GM12878 (cell line): ENCODE measurements around the gene SVIP. TPM values are rescaled to one million over a fixed set of nuclear protein-coding genes. Genes with fewer than 3 reads are reported as not detected.

Experiments used
- polyA plus RNA-seq, 11 experiments: library from polyadenylated mRNA; depleted of rRNA in 4 of 11; unstranded in 6 of 11; stranded (reverse) in 5 of 11; fragments of >200 nt; fragmentation: Nextera tagmentation in 4 of 11; fragmentation: Illumina TruSeq in 1 of 11; extraction: Ambion mirVana in 4 of 11; extraction: Trizol in 1 of 11; gene quantifications; 1 replicate in 1 of 11; 2 replicates in 10 of 11; pipeline versions ENCODE4 v1.2.1 to v1.2.3, GENCODE V29; 2011 to 2016; ENCODE audit warnings: inconsistent platforms in 2 of 11, missing spikeins in 2 of 11, low read depth in 1 of 11
- total RNA-seq, 4 experiments: library from RNA; depleted of rRNA in 3 of 4; stranded (reverse); fragments of >200 nt in 3 of 4; fragmentation: Illumina TruSeq in 1 of 4; extraction: Trizol in 1 of 4; gene quantifications; 2 replicates each; pipeline versions ENCODE4 v1.2.1 to v1.2.3, GENCODE V29; 2013 to 2021

The SVIP gene
- total and polyA plus RNA-seq, 10 of the 15 experiments (the other 5 are each of a cell fraction or from before 2014, with no cell fraction given) = 17.8 to 78.0 (median 55.4) TPM

Other genes starting within 250 kb of the SVIP start
- gene FANCF, start 204.0 kb downstream of the SVIP start, total RNA-seq (2014; rRNA removed) = 18.4 and 18.8 TPM in 2 replicates
- 10.0 and 11.6 TPM in 2 replicates for gene FANCF, start 204.0 kb downstream of the SVIP start, total RNA-seq (2014; rRNA removed; fragmentation: Illumina TruSeq; extraction: Trizol)
- gene FANCF, start 204.0 kb downstream of the SVIP start, total RNA-seq (2021) = 13.8 and 14.5 TPM in 2 replicates
- 10.1 and 12.0 TPM in 2 replicates for gene FANCF, start 204.0 kb downstream of the SVIP start, polyA plus RNA-seq (2011; rRNA removed)
- 10.1 and 13.5 TPM in 2 replicates for gene FANCF, start 204.0 kb downstream of the SVIP start, polyA plus RNA-seq (2014; fragmentation: Illumina TruSeq; extraction: Trizol)
- 1 to 10 TPM; 1.6 to 3.4 TPM for gene FANCF, start 204.0 kb downstream of the SVIP start, polyA plus RNA-seq (2014; fragmentation: Nextera tagmentation; extraction: Ambion mirVana)
- 12.3 and 12.9 TPM in 2 replicates for gene FANCF, start 204.0 kb downstream of the SVIP start, polyA plus RNA-seq (2014; rRNA removed)
- 10 to 100 TPM; 18.2 to 19.9 TPM for gene FANCF, start 204.0 kb downstream of the SVIP start, polyA plus RNA-seq (2016; fragmentation: Nextera tagmentation; extraction: Ambion mirVana)
- gene GAS2, start 163.2 kb downstream of the SVIP start, total RNA-seq (2014; rRNA removed) = 19.0 and 24.5 TPM in 2 replicates
- 22.2 and 23.4 TPM in 2 replicates for gene GAS2, start 163.2 kb downstream of the SVIP start, total RNA-seq (2014; rRNA removed; fragmentation: Illumina TruSeq; extraction: Trizol)
- 23.8 and 29.2 TPM in 2 replicates for gene GAS2, start 163.2 kb downstream of the SVIP start, total RNA-seq (2021)
- gene GAS2, start 163.2 kb downstream of the SVIP start, polyA plus RNA-seq (2011; rRNA removed) = 81.4 and 124 TPM in 2 replicates
- 18.5 TPM in 2 replicates for gene GAS2, start 163.2 kb downstream of the SVIP start, polyA plus RNA-seq (2014; fragmentation: Illumina TruSeq; extraction: Trizol)
- gene GAS2, start 163.2 kb downstream of the SVIP start, polyA plus RNA-seq (2014; fragmentation: Nextera tagmentation; extraction: Ambion mirVana) = 10 to 100 TPM; 19.9 to 28.9 TPM
- gene GAS2, start 163.2 kb downstream of the SVIP start, polyA plus RNA-seq (2014; rRNA removed) = 12.2 and 16.4 TPM in 2 replicates
- 10 to 100 TPM; 36.4 to 38.4 TPM for gene GAS2, start 163.2 kb downstream of the SVIP start, polyA plus RNA-seq (2016; fragmentation: Nextera tagmentation; extraction: Ambion mirVana)
- not detected in 2 replicates for gene CCDC179, start 30.7 kb upstream of the SVIP start, total RNA-seq (2014; rRNA removed)
- gene CCDC179, start 30.7 kb upstream of the SVIP start, total RNA-seq (2014; rRNA removed; fragmentation: Illumina TruSeq; extraction: Trizol) = not detected in 2 replicates
- gene CCDC179, start 30.7 kb upstream of the SVIP start, total RNA-seq (2021) = not detected in 2 replicates
- gene CCDC179, start 30.7 kb upstream of the SVIP start, polyA plus RNA-seq (2011; rRNA removed) = not detected in 2 replicates
- gene CCDC179, start 30.7 kb upstream of the SVIP start, polyA plus RNA-seq (2014; fragmentation: Illumina TruSeq; extraction: Trizol) = not detected in 2 replicates
- not detected for gene CCDC179, start 30.7 kb upstream of the SVIP start, polyA plus RNA-seq (2014; fragmentation: Nextera tagmentation; extraction: Ambion mirVana)
- not detected in 2 replicates for gene CCDC179, start 30.7 kb upstream of the SVIP start, polyA plus RNA-seq (2014; rRNA removed)
- under 1 TPM in 1 of 2 experiments, not detected in 1; 0.16 TPM for gene CCDC179, start 30.7 kb upstream of the SVIP start, polyA plus RNA-seq (2016; fragmentation: Nextera tagmentation; extraction: Ambion mirVana)